ENCODE data around the gene SCGB1D1. TPM values are rescaled to one million over a fixed set of nuclear protein-coding genes. Genes with fewer than 3 reads are reported as not detected.

SCGB1D1 gene
- polyA plus RNA-seq, 3 donors: not detected

DNA sequence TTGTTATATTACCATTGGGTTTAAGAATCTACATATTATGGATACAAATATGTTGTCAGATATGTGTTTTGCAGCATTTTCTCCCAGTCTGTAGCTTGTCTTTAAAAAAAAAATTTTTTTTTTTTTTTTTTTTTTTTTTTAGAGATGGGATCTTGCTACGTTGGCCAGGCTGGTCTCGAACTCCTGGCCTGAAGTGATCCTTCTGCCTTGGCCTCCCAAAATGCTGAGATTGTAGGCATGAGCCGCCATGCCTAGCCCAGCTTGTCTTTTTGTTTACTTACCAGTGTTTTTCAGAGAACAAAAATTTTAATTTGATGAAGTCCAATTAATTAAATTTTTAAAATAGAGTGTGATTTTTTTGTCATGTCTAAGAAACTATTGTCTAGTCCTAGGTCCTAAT lies 36.4 kb upstream of the SCGB1D1 start:
- Mint-ChIP-seq H3K4me1 (peaks cover 11% of the 10 kb centered on the region), H3K36me3 (peaks cover 46 to 60% of the 10 kb centered on the region in 2 donors), H3K4me3 (no peak overlapping the region), H3K27me3 (ENCODE audit: low read depth in 3 of 3) (peaks cover 0 to 6% (median 3%) of the 10 kb centered on the region in 3 donors), H3K9me3 (peaks cover 0 to 1% (median 0%) of the 10 kb centered on the region in 7 donors), H3K27ac (no peak overlapping the region)
- Histone ChIP-seq H3K4me1 (ENCODE audit: control insufficient read depth in 1 of 2, insufficient read depth in 2 of 2, low read length in 2 of 2) (peaks cover 6 to 9% of the 10 kb centered on the region in 2 donors), H3K4me2 (replicated peaks; ENCODE audit: extremely low read depth, low read length, poor library complexity, severe bottlenecking) (no peak overlapping the region), H2AFZ (ENCODE audit: insufficient read depth, low read depth, low read length, poor library complexity, severe bottlenecking) (no peak overlapping the region), H3K79me2 (ENCODE audit: insufficient read depth, low read length) (no peaks in the 10 kb centered on the region), H3K27ac (ENCODE audit: low read depth in 1 of 2, low read length in 2 of 2) (no peak overlapping the region), H3K27me3 (ENCODE audit: control insufficient read depth in 2 of 2, insufficient read depth in 2 of 2, low read length in 2 of 2) (no peaks in the 10 kb centered on the region), H4K20me1 (ENCODE audit: insufficient read depth, low read length) (no peaks in the 10 kb centered on the region), H3K9me3 (replicated peaks in 1 of 2; ENCODE audit: control insufficient read depth in 1 of 2, insufficient read depth in 1 of 2, low read length in 2 of 2) (no peaks in the 10 kb centered on the region), H3K9ac (ENCODE audit: insufficient read depth, low read length, poor library complexity, severe bottlenecking) (no peak overlapping the region), H3K36me3 (replicated peaks in 1 of 2; ENCODE audit: control insufficient read depth in 1 of 2, insufficient read depth in 2 of 2, low read length in 2 of 2) (peaks cover 33 to 48% of the 10 kb centered on the region in 2 donors), H3K4me3 (replicated peaks in 1 of 3; ENCODE audit: low read depth in 2 of 3, low read length in 3 of 3) (no peak overlapping the region)
- intact Hi-C loops (cut with micrococcal nuclease): no loop called here
- WGBS (ENCODE audit: insufficient coverage): no CpG with 5 or more reads among the region's 3 CpGs
- no peak for DNase-seq
- TF ChIP-seq, protein P1, sequence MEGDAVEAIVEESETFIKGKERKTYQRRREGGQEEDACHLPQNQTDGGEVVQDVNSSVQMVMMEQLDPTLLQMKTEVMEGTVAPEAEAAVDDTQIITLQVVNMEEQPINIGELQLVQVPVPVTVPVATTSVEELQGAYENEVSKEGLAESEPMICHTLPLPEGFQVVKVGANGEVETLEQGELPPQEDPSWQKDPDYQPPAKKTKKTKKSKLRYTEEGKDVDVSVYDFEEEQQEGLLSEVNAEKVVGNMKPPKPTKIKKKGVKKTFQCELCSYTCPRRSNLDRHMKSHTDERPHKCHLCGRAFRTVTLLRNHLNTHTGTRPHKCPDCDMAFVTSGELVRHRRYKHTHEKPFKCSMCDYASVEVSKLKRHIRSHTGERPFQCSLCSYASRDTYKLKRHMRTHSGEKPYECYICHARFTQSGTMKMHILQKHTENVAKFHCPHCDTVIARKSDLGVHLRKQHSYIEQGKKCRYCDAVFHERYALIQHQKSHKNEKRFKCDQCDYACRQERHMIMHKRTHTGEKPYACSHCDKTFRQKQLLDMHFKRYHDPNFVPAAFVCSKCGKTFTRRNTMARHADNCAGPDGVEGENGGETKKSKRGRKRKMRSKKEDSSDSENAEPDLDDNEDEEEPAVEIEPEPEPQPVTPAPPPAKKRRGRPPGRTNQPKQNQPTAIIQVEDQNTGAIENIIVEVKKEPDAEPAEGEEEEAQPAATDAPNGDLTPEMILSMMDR (IDR thresholded peaks at IDR 0.05): no peak

DNA sequence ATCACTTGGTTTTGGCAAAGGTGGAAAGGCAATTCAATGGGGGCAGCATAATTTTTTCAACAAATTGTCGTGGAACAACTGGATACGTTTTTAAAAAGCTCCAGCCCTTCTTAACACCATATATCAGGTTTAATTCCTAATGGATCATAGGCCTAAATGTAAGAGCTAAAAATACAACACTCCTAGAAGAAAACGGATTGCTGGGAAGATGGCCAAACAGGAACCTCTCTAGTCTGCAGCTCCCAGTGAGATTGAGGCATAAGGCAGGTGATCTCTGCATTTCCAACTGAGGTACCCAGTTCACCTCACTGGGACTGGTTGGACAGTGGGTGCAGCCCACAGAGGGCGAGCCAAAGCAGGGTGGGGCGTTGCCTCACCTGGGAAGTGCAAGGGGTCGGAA lies 32.4 kb upstream of the SCGB1D1 start:
- Histone ChIP-seq H3K36me3 (replicated peaks in 1 of 2; ENCODE audit: control insufficient read depth in 1 of 2, insufficient read depth in 2 of 2, low read length in 2 of 2) (peaks cover 0 to 9% of the 10 kb centered on the region in 2 donors), H3K9me3 (replicated peaks in 1 of 2; ENCODE audit: control insufficient read depth in 1 of 2, insufficient read depth in 1 of 2, low read length in 2 of 2) (no peaks in the 10 kb centered on the region), H4K20me1 (ENCODE audit: insufficient read depth, low read length) (no peaks in the 10 kb centered on the region), H3K4me2 (replicated peaks; ENCODE audit: extremely low read depth, low read length, poor library complexity, severe bottlenecking) (no peak overlapping the region), H3K4me1 (ENCODE audit: control insufficient read depth in 1 of 2, insufficient read depth in 2 of 2, low read length in 2 of 2) (peaks cover 4 to 6% of the 10 kb centered on the region in 2 donors), H3K9ac (ENCODE audit: insufficient read depth, low read length, poor library complexity, severe bottlenecking) (no peak overlapping the region), H2AFZ (ENCODE audit: insufficient read depth, low read depth, low read length, poor library complexity, severe bottlenecking) (no peak overlapping the region), H3K27me3 (ENCODE audit: control insufficient read depth in 2 of 2, insufficient read depth in 2 of 2, low read length in 2 of 2) (no peaks in the 10 kb centered on the region), H3K79me2 (ENCODE audit: insufficient read depth, low read length) (no peaks in the 10 kb centered on the region), H3K27ac (ENCODE audit: low read depth in 1 of 2, low read length in 2 of 2) (no peak overlapping the region), H3K4me3 (replicated peaks in 1 of 3; ENCODE audit: low read depth in 2 of 3, low read length in 3 of 3) (no peak overlapping the region)
- intact Hi-C loops (cut with micrococcal nuclease): no loop called here
- DNase-seq: no peak
- Mint-ChIP-seq H3K27me3 (ENCODE audit: low read depth in 3 of 3) (peaks cover 0 to 13% (median 7%) of the 10 kb centered on the region in 3 donors), H3K4me1 (peaks cover 10% of the 10 kb centered on the region), H3K36me3 (peaks cover 11 to 22% of the 10 kb centered on the region in 2 donors), H3K4me3 (no peak overlapping the region), H3K27ac (no peak overlapping the region), H3K9me3 (peaks cover 0 to 2% (median 0%) of the 10 kb centered on the region in 7 donors)
- TF ChIP-seq, protein P1 (IDR thresholded peaks at IDR 0.05): no peak
- WGBS (ENCODE audit: insufficient coverage): no CpG with 5 or more reads among the region's 6 CpGs

Data from CD14-positive monocyte (primary cell).